DOHH2 (cell line): Measurements from ENCODE around the gene APOBEC2.

ENCODE experiments used
- H3F3A ChIP-seq: fragments of 200-600 bp; sonication (generic), shearing (Covaris generic); 2 replicates; pipeline ENCODE4 v1.6.0; 2016; ENCODE audit warnings: antibody characterized with exemption, mild to moderate bottlenecking; ENCODE audit not compliant: control insufficient read depth, insufficient read depth
- H3K27ac ChIP-seq: fragments of 200-600 bp; sonication (generic); 2 replicates; pipeline ENCODE4 v1.5.1; 2014; ENCODE audit warnings: low read depth, mild to moderate bottlenecking, low read length, moderate library complexity
- H3K27me3 ChIP-seq: fragments of 200-600 bp; sonication (generic); 2 replicates; pipeline ENCODE4 v1.6.1; 2014; ENCODE audit warnings: mild to moderate bottlenecking, low read length, mixed read lengths; ENCODE audit not compliant: control insufficient read depth
- H3K36me3 ChIP-seq: fragments of 200-600 bp; sonication (generic); 2 replicates; pipeline ENCODE4 v1.6.1; 2014; ENCODE audit warnings: mild to moderate bottlenecking, low read length, moderate library complexity, mixed read lengths; ENCODE audit not compliant: control insufficient read depth
- H3K4me1 ChIP-seq: fragments of 200-600 bp; sonication (generic); 2 replicates; pipeline ENCODE4 v1.6.1; 2014; ENCODE audit warnings: mild to moderate bottlenecking, low read length, mixed read lengths; ENCODE audit not compliant: control insufficient read depth
- H3K4me2 ChIP-seq: fragments of 200-600 bp; sonication (generic); 2 replicates; pipeline ENCODE4 v1.6.0; 2014; ENCODE audit warnings: mild to moderate bottlenecking, low read length, moderate library complexity
- H3K4me3 ChIP-seq: fragments of 200-600 bp; sonication (generic); 2 replicates; pipeline ENCODE4 v1.5.1; 2014; ENCODE audit warnings: mild to moderate bottlenecking, low read length, mixed read lengths
- H3K79me2 ChIP-seq: fragments of 200-600 bp; sonication (generic); 2 replicates; pipeline ENCODE4 v1.6.1; 2014; ENCODE audit warnings: mild to moderate bottlenecking, low read length, mixed read lengths; ENCODE audit not compliant: control insufficient read depth
- H3K9me2 ChIP-seq: fragments of 200-600 bp; sonication (generic); replicated peaks from 2 replicates; pipeline ENCODE4 v1.6.1; 2014; ENCODE audit warnings: mild to moderate bottlenecking, low read length, mixed read lengths; ENCODE audit not compliant: control insufficient read depth
- H3K9me3 ChIP-seq: fragments of 200-600 bp; sonication (generic); 2 replicates; pipeline ENCODE4 v1.6.1; 2014; ENCODE audit warnings: antibody characterized with exemption, low read length, mixed read lengths; ENCODE audit not compliant: control insufficient read depth, insufficient read depth
- H4K20me1 ChIP-seq: fragments of 200-600 bp; sonication (generic); 2 replicates; pipeline ENCODE4 v1.6.0; 2014; ENCODE audit warnings: low read depth, mild to moderate bottlenecking, antibody characterized with exemption, low read length, moderate library complexity; ENCODE audit not compliant: control insufficient read depth, insufficient read depth
- EZH2phosphoT487 ChIP-seq: fragments of 200-600 bp; sonication (generic); IDR thresholded peaks from 2 replicates; pipeline ENCODE4 v1.6.1; 2017; ENCODE audit warnings: borderline replicate concordance, mild to moderate bottlenecking, antibody characterized with exemption, low read length, moderate library complexity, mixed read lengths
- TF ChIP-seq, protein P1 (sequence below): fragments of 200-600 bp; sonication (generic); IDR thresholded peaks from one replicate; pipeline ENCODE4 v1.5.1; 2014; ENCODE audit warnings: antibody characterized with exemption, mild to moderate bottlenecking, low read depth, low read length; ENCODE audit not compliant: poor library complexity, severe bottlenecking

Gene APOBEC2

DNA sequence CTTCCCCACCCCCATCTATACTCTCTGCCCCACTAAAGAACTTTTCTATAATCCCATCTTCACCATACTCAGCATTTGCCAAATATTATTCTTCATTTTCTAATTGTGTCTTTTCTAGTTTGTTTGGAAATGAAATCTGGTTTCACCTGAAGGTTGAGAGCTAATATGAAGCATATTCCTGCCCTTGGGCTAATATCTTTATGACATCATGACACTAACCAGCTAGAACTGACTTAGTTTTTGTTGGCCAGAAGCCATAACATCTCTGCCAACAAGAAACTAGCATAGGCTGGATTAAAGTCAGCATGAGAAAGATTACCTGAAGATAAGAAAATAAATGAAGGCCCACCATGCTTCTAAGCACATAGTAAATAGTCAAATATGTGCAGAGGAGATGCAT is 30.7 kb upstream of the APOBEC2 start:
- TF ChIP-seq, protein P1, sequence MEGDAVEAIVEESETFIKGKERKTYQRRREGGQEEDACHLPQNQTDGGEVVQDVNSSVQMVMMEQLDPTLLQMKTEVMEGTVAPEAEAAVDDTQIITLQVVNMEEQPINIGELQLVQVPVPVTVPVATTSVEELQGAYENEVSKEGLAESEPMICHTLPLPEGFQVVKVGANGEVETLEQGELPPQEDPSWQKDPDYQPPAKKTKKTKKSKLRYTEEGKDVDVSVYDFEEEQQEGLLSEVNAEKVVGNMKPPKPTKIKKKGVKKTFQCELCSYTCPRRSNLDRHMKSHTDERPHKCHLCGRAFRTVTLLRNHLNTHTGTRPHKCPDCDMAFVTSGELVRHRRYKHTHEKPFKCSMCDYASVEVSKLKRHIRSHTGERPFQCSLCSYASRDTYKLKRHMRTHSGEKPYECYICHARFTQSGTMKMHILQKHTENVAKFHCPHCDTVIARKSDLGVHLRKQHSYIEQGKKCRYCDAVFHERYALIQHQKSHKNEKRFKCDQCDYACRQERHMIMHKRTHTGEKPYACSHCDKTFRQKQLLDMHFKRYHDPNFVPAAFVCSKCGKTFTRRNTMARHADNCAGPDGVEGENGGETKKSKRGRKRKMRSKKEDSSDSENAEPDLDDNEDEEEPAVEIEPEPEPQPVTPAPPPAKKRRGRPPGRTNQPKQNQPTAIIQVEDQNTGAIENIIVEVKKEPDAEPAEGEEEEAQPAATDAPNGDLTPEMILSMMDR, result no peak
- no peak for TF ChIP-seq EZH2phosphoT487
- H3K27me3 ChIP-seq, result no peaks in the 10 kb centered on the region
- no peak overlapping the region for H3K4me3 ChIP-seq
- no peak overlapping the region for H3K27ac ChIP-seq
- H3K9me3 ChIP-seq, result no peaks in the 10 kb centered on the region
- H4K20me1 ChIP-seq, result no peaks in the 10 kb centered on the region
- H3F3A ChIP-seq, result no peaks in the 10 kb centered on the region
- no peaks in the 10 kb centered on the region for H3K79me2 ChIP-seq
- no peak overlapping the region for H3K4me2 ChIP-seq
- H3K36me3 ChIP-seq, result no peaks in the 10 kb centered on the region
- no peaks in the 10 kb centered on the region for H3K9me2 ChIP-seq
- H3K4me1 ChIP-seq, result peaks cover 8% of the 10 kb centered on the region

DNA sequence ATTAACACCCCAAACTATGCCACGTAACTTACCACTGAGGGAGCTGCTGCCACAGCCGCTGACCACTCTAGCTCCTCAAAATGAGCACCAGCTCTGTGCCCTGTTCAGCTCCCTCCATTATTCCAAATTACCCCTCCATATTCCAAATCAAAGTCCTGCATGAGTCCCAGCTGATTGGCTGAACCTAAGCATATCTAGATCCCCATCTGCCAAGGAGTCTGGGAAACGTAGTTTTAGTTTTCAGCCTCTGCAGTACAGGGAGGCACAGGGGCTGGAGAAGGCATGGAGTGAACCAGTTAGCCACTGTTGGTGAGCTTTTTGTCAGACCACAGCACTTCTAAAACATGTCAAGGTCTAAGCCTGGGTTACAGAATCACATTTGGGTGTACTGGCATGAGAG is 29.9 kb upstream of the APOBEC2 start:
- no peak overlapping the region for H3K4me2 ChIP-seq
- H4K20me1 ChIP-seq, result no peaks in the 10 kb centered on the region
- peaks cover 11% of the 10 kb centered on the region for H3K4me1 ChIP-seq
- H3K9me2 ChIP-seq, result no peaks in the 10 kb centered on the region
- no peaks in the 10 kb centered on the region for H3K27me3 ChIP-seq
- no peak overlapping the region for H3K27ac ChIP-seq
- H3F3A ChIP-seq, result no peaks in the 10 kb centered on the region
- no peak overlapping the region for H3K4me3 ChIP-seq
- no peaks in the 10 kb centered on the region for H3K79me2 ChIP-seq
- no peak for TF ChIP-seq EZH2phosphoT487
- TF ChIP-seq, protein P1, result no peak
- H3K9me3 ChIP-seq, result no peaks in the 10 kb centered on the region
- H3K36me3 ChIP-seq, result no peaks in the 10 kb centered on the region

DNA sequence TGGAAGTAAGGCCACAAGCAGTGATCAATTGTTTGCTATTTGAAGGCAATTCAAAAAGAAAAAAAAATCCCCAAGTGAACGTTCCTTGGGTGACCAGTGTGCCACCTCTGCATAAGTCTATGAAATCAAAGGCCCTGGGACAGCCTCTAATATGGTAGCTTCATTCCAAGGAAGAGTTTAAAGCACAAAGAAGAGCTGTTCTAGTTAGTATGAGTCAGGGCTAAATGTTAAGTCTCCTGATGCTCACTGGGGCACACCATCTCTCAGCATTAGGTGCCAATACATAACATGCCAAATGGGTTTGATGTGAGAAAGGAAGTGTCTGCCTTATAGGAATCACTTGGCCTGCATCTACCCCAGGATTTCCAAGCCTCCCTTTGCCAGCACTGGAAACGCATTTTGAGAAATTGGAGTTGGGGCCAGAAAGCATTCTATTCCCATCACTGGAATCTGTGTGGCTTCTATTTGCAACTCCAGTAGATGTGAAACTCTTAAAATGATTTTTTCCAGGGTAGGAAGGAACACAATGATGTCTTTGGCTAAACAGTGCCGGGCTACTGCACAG is 27.0 kb upstream of the APOBEC2 start:
- H3K79me2 ChIP-seq, result no peaks in the 10 kb centered on the region
- no peaks in the 10 kb centered on the region for H3F3A ChIP-seq
- H3K4me2 ChIP-seq, result peak overlapping the region; percentile 35
- no peaks in the 10 kb centered on the region for H3K36me3 ChIP-seq
- H3K9me3 ChIP-seq, result no peaks in the 10 kb centered on the region
- no peaks in the 10 kb centered on the region for H3K9me2 ChIP-seq
- peaks cover 24% of the 10 kb centered on the region for H3K4me1 ChIP-seq
- H3K27ac ChIP-seq, result no peak overlapping the region
- no peaks in the 10 kb centered on the region for H3K27me3 ChIP-seq
- H3K4me3 ChIP-seq, result no peak overlapping the region
- TF ChIP-seq, protein P1, result no peak
- TF ChIP-seq EZH2phosphoT487, result no peak
- no peaks in the 10 kb centered on the region for H4K20me1 ChIP-seq

DNA sequence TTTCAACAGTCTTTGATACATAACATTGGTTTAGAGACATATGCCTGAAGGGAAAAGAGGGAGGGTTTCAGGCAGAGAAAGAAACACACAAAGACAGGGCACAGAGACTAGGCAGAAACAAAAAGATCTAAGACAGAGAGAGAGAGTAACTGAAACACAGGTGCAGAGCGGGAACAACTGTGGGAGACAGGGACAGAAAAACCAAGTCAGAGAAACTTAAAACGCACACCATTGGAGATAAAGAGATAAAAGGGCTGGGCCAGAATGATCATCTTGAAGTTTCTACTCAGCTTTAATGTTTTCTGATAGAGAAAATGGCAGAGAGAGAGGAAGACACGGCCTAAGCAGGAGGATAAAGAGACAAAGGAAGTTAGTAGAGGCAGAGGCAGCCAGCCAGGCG is 25.8 kb upstream of the APOBEC2 start:
- no peak for TF ChIP-seq EZH2phosphoT487
- Histone ChIP-seq H4K20me1 (no peaks in the 10 kb centered on the region), H3K79me2 (no peaks in the 10 kb centered on the region)

More for the DNA sequence above, 25.8 kb upstream of the APOBEC2 start:
- H3K27ac ChIP-seq, result peak overlapping the region; percentile 31
- H3K27me3 ChIP-seq, result no peaks in the 10 kb centered on the region
- no peaks in the 10 kb centered on the region for H3K9me3 ChIP-seq
- H3K4me1 ChIP-seq, result peaks cover 24% of the 10 kb centered on the region
- H3F3A ChIP-seq, result no peaks in the 10 kb centered on the region
- H3K4me2 ChIP-seq, result peak overlapping the region; percentile 85
- H3K9me2 ChIP-seq, result no peaks in the 10 kb centered on the region
- peak overlapping the region; percentile 79 for H3K4me3 ChIP-seq
- H3K36me3 ChIP-seq, result no peaks in the 10 kb centered on the region
